Activated CD4-positive, alpha-beta T cell treated with anti-CD3 and anti-CD28 coated beads, Interleukin-2, amount 50 U/mL, for 4 hours (primary cell): ENCODE data around the gene PRKAA1.
"Not testable (repeated sequence)": the region's sequence is repeated elsewhere in the genome, so short reads cannot be mapped to it uniquely, and the experiment has no call there.

ENCODE experiments used
- DNase-seq, 2 experiments: peaks; one replicate each; pipeline ENCODE4 v3.0.0-alpha.2; 2020

The PRKAA1 gene

DNA sequence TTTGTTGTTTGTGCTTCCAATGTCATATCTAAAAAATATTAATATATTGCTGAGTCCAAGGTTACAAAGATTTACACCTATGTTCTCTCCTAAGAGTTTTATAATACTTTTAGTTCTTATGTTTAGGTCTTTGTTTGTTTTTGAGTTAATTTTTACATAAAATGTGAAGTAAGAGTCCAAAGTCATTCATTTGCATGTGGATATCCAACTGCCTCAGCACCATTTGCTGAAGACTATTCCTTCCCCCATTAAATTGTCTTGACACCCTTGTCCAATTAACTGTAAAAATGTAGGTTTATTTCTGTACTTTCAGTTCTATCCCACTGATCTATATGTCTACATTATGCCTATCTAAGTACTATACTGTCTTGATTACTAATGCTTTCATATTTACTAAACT, 78.1 kb downstream of the PRKAA1 start:
- no peak for DNase-seq

DNA sequence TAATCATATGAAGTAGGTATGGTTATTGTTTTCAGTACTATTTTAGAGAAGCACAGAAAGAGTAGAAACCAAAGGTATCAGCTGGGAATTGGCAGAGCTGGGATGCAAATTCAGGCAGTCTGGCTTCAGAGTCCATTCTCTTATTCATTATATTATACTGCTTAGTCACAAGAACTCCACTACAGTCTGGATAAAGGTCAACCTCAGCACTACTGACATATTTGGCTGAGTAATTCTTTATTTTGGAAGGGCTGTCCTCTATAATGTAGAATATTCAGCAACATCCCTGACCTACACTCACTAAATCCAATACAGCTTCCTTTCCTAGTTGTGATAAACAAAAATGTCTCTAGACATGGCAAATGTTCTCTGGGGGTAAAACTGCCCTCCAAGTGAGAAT, 80.9 kb downstream of the PRKAA1 start:
- no peak for DNase-seq

DNA sequence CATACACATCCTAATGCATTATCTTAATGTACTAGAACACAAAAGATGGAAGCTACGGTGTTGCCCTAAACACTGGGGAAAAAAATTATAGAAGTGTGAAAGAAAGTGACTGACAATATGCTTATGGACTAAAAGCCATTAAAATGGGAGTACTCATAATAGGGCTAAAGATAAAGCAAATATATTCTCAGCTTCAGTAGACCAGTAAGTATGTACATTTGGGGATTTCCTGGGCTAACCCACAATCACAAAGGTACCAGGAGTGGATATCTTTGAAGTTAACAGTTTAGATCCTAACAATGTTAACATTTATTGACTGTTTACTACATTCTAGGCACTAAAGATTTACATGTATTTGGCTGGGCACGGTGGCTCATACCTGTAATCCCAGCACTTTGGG, 81.6 kb downstream of the PRKAA1 start:
- no peak for DNase-seq

DNA sequence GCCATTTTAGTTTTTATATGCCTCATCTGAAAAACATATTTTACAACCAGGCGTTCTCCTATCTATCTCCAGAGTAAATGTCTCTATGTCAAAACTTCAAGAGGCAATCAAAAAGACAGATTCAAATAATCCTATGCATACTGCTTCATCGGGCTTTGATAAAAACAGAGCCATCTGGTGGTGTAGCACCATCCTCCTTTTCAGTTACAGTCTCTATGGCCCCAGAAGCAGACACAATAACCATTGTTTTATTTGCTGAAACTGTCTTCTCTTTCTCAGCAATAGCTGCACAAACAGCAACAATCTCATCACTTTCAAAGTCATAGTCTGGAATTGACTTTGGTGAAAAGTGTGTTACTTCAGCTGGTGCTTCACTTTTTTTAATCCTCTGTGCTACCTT, 82.2 kb downstream of the PRKAA1 start:
- no peak for DNase-seq

DNA sequence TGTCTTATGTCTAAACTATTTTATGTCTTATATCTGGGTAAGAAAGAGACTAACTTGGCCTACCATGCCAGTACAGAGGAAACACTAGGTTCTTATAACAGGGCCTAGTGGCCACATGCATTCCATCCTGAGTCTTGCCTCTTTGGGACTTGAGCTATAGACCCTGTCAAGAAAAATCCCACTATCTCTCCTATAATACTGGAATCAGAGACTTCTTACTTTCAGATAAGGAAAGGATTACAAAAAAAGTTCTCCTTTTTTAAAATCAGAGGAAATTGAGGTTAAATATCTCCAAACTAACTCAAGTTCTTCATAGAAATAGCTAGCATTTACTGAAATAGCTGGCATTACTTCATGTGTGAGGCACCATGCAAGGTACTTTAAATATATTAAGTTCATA, 84.2 kb downstream of the PRKAA1 start:
- no peak for DNase-seq

DNA sequence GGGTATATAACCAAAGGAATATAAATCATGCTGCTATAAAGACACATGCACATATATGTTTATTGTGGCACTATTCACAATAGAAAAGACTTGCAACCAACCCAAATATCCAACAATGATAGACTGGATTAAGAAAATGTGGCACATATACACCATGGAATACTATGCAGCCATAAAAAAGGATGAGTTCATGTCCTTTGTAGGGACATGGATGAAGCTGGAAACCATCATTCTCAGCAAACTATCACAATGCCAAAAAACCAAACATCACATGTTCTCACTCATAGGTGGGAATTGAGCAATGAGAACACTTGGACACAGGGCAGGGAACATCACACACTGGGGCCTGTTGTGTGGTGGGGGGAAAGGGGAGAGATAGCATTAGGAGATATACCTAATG, 87.6 kb downstream of the PRKAA1 start:
- not testable (repeated sequence) for DNase-seq
